MCF 10A (cell line): ENCODE data around the gene HSF2. TPM values are rescaled to one million over a fixed set of nuclear protein-coding genes. Genes with fewer than 3 reads are reported as not detected.

Experiments
- BruUV-seq: library from RNA; stranded (reverse); fragments of 400-500 nt; replicated peaks from 2 replicates; lab custom pipeline; 2021; lab: Mats Ljungman, UMichigan
- CTCF ChIA-PET: fragments of 300-600 bp; sonication (Branson Sonifier 250); formaldehyde crosslinking; extraction: SDS; loops from one replicate; lab custom pipeline; 2021; ENCODE audit warnings: antibody characterized with exemption, inconsistent platforms; lab: Yijun Ruan, JAX
- POLR2A ChIA-PET: fragments of 300-600, 350-650 bp; sonication (Branson Sonifier 250); formaldehyde crosslinking; extraction: SDS; loops from one replicate; lab custom pipeline; 2020; ENCODE audit warnings: antibody characterized with exemption, inconsistent platforms; lab: Yijun Ruan, JAX
- DNase-seq: peaks from one replicate; pipeline ENCODE4 v3.0.0-alpha.2; 2018; ENCODE audit not compliant: unreplicated experiment
- H3K27ac Mint-ChIP-seq: one replicate; pipeline ENCODE4 v1.8.0; 2022; ENCODE audit warnings: mild to moderate bottlenecking, low read depth, mixed read lengths; ENCODE audit not compliant: unreplicated experiment
- H3K27me3 Mint-ChIP-seq: one replicate; pipeline ENCODE4 v1.8.0; 2022; ENCODE audit warnings: mixed read lengths; ENCODE audit not compliant: insufficient read depth, unreplicated experiment
- H3K36me3 Mint-ChIP-seq: one replicate; pipeline ENCODE4 v1.8.0; 2022; ENCODE audit warnings: mild to moderate bottlenecking, moderate library complexity, mixed read lengths; ENCODE audit not compliant: insufficient read depth, unreplicated experiment
- H3K4me1 Mint-ChIP-seq: one replicate; pipeline ENCODE4 v1.8.0; 2022; ENCODE audit warnings: mixed read lengths; ENCODE audit not compliant: insufficient read depth, unreplicated experiment
- H3K4me3 Mint-ChIP-seq: one replicate; pipeline ENCODE4 v1.8.0; 2022; ENCODE audit warnings: mild to moderate bottlenecking, moderate library complexity, mixed read lengths; ENCODE audit not compliant: unreplicated experiment
- H3K9me3 Mint-ChIP-seq: one replicate; pipeline ENCODE4 v1.8.0; 2022; ENCODE audit warnings: mixed read lengths; ENCODE audit not compliant: unreplicated experiment
- intact Hi-C: fragments of 100-400 bp; cut with micrococcal nuclease; formaldehyde crosslinking; loops from 2 replicates; pipeline ENCODE4 v1.14.1; 2022
- total RNA-seq: library from RNA; stranded (reverse); gene quantifications from 2 replicates; pipeline ENCODE4 v1.2.3, GENCODE V29; 2022
- TF ChIP-seq, protein P1 (sequence below): fragments of 200-600 bp; IDR thresholded peaks from one replicate; pipeline ENCODE4 v1.8.0; 2022; ENCODE audit warnings: antibody characterized with exemption, mild to moderate bottlenecking; ENCODE audit not compliant: unreplicated experiment

HSF2 gene
- total RNA-seq, 1 experiment from 2014 or later: 8.6 TPM

DNA sequence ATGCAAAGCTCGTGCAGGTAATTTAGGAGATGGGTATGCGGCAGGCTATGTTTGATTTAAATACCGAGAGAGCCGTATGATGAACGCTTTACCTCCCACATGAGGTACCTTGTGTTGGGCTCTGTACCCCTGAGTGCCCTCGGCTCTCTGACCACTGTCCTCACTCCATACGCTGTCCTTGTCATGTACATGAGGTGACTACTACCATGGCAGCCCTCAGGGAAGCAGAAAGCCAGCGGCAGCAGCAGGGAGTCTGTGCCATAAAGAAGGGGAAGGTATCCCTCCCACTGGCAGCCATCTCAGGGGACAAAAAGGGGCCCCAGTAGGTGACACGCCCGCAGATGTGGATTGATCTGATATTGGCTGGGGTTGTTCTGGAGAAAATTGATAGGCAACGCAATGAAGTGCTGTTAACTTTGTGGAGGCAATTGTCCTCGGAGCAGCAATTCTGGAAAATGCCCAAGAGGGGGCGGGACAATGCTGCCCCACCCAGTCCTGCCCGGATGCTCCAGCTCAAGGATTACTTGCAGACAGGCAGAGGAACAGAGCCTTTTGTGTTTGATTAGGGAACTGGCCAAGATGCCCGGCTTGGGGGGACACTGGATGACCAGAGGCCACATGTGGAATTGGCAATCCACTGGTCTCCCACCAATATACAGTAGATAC lies 38.0 kb upstream of the HSF2 start:
- DNase-seq: peak; percentile 11
- peaks cover 56% of the 10 kb centered on the region for H3K27me3 Mint-ChIP-seq
- POLR2A ChIA-PET: no interaction called here
- CTCF ChIA-PET: no interaction called here
- H3K27ac Mint-ChIP-seq: no peak overlapping the region
- H3K36me3 Mint-ChIP-seq: no peaks in the 10 kb centered on the region
- no peaks in the 10 kb centered on the region for H3K9me3 Mint-ChIP-seq
- intact Hi-C loops: no loop called here
- H3K4me1 Mint-ChIP-seq: no peaks in the 10 kb centered on the region
- BruUV-seq: no TSS peak
- no peak overlapping the region for H3K4me3 Mint-ChIP-seq
- TF ChIP-seq, protein P1, sequence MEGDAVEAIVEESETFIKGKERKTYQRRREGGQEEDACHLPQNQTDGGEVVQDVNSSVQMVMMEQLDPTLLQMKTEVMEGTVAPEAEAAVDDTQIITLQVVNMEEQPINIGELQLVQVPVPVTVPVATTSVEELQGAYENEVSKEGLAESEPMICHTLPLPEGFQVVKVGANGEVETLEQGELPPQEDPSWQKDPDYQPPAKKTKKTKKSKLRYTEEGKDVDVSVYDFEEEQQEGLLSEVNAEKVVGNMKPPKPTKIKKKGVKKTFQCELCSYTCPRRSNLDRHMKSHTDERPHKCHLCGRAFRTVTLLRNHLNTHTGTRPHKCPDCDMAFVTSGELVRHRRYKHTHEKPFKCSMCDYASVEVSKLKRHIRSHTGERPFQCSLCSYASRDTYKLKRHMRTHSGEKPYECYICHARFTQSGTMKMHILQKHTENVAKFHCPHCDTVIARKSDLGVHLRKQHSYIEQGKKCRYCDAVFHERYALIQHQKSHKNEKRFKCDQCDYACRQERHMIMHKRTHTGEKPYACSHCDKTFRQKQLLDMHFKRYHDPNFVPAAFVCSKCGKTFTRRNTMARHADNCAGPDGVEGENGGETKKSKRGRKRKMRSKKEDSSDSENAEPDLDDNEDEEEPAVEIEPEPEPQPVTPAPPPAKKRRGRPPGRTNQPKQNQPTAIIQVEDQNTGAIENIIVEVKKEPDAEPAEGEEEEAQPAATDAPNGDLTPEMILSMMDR: no peak

DNA sequence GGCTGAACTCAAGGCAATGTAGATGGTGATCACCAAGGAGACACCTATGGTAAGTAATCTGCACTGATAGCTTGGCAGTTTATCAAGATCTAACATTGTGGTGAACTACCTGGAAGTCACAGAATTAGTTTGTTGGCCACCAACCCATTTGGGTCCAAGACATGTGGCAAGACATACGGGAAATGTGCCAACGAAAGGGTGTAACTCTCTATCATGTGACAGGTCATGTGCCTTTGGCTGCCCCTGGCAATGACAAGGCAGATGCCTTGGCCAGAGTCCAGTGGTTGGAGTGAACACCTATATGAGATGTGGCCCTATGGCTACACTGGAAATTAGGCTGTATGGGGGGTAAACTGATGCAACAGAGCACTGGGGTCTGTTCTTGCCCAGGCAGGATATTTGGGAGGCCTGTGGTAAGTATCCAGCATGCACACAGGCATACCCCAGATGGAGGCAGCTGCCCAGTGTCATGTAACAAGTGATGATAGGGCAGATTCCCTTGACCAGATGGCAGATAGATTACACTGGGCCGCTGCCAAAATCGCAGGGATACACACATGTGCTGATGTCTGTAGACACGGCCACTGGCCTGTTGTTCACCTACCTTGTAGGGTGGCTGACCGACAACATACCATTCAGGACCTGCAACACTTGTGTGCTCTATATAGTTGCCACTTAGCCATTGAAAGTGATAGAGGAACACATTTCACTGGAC lies 35.5 kb upstream of the HSF2 start:
- H3K4me1 Mint-ChIP-seq: no peaks in the 10 kb centered on the region
- ChIA-PET POLR2A (no interaction called here), CTCF (no interaction called here)
- peaks cover 31% of the 10 kb centered on the region for H3K27me3 Mint-ChIP-seq
- TF ChIP-seq, protein P1: no peak
- no peak overlapping the region for H3K4me3 Mint-ChIP-seq
- intact Hi-C loops: no loop called here
- no peaks in the 10 kb centered on the region for H3K36me3 Mint-ChIP-seq
- DNase-seq: no peak
- BruUV-seq: no TSS peak
- H3K27ac Mint-ChIP-seq: no peak overlapping the region
- H3K9me3 Mint-ChIP-seq: no peaks in the 10 kb centered on the region

DNA sequence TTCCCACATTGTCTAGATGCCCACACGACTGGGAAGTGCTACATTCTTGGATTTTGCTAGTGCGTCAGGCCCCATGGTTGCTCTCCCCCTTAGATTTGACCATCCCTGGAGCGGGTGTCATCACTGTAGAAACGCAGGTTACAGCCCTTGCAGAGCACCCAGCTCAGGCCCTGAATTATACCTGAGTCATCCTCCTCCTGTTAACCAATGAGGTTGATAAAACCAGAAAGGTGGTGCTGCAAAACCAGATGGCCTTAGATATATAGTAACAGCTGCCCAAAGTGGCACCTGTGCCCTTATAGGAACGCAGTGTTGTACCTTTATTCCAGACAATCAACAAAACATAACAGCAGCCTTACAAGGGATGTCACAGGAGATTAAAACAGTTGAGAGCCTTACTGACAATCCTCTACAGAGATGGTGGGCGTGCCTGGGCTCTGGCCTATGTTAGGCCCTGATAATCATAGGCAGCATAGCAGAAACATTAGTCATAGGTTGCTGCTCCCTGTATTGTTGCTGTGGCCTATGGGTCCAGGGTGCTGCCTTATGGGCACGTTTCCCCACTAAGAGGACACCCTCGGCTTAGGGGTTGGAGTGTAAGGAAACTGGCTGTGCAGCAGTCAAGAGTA lies 33.6 kb upstream of the HSF2 start:
- Mint-ChIP-seq H3K27me3 (peaks cover 12% of the 10 kb centered on the region), H3K36me3 (no peaks in the 10 kb centered on the region), H3K9me3 (no peaks in the 10 kb centered on the region), H3K4me3 (no peak overlapping the region), H3K27ac (no peak overlapping the region), H3K4me1 (no peaks in the 10 kb centered on the region)
- ChIA-PET POLR2A (interaction anchor here (1.2 kb wide), 1 partner anchor 11 kb away, joined by 3 read pairs; no protein-coding TSS in a partner anchor), CTCF (no interaction called here)
- TF ChIP-seq, protein P1: no peak
- DNase-seq: no peak
- no TSS peak for BruUV-seq
- intact Hi-C loops: no loop called here

DNA sequence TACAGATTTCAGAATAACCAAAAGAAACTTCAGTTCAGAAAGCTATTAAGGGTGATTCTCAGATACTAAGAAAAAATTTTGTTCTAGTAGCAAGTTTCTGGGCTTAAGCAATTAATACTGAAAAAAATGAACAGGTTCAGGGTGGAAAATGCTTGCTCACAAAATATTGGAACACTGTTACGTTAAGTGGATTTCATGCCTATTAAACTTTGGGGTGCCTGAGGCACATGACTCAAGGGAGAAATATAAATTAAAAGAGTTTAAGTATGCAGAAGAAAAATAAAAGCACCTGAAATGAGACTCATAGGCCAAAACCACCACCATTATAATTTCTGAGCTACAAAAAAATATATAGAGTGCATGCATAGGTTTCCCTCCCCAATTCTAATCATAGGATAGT lies 32.3 kb upstream of the HSF2 start:
- BruUV-seq: no TSS peak
- POLR2A ChIA-PET: no interaction called here
- Mint-ChIP-seq H3K4me3 (no peak overlapping the region), H3K9me3 (no peaks in the 10 kb centered on the region), H3K36me3 (no peaks in the 10 kb centered on the region), H3K27ac (no peak overlapping the region), H3K4me1 (no peaks in the 10 kb centered on the region), H3K27me3 (no peaks in the 10 kb centered on the region)
- intact Hi-C loops: no loop called here
- TF ChIP-seq, protein P1: no peak
- CTCF ChIA-PET: no interaction called here
- no peak for DNase-seq
